Measurements from ENCODE around the gene SLX4IP.

The SLX4IP gene

GRCh38 chr20:10670501-10671220, 235.6 kb downstream of the SLX4IP start:
- DNase-seq: no peak

GRCh38 chr20:10671221-10671918, 236.3 kb downstream of the SLX4IP start:
- DNase-seq: peak; percentile 95

GRCh38 chr20:10671919-10672623, 237.0 kb downstream of the SLX4IP start:
- DNase-seq: peak; percentile 64

- peak; percentile 51 for DNase-seq
Observed at GRCh38 chr20:10672624-10673127, 237.6 kb downstream of the SLX4IP start.

- DNase-seq: peak; percentile 64
Observed at GRCh38 chr20:10673176-10673841, 238.2 kb downstream of the SLX4IP start.

GRCh38 chr20:10673842-10674683, 239.0 kb downstream of the SLX4IP start, which contains the start of gene JAG1:
Gene JAG1, minus strand, starts transcription at chr20:10673999. Its CDS starts 469 bp downstream, at chr20:10673530.
- peak; percentile 96 for DNase-seq

GRCh38 chr20:10674684-10675449, 239.8 kb downstream of the SLX4IP start:
- peak; percentile 79 for DNase-seq

- no peak for DNase-seq
Observed at GRCh38 chr20:10675450-10675848, 240.3 kb downstream of the SLX4IP start.

- no peak for DNase-seq
Observed at GRCh38 chr20:10676518-10676917, 241.4 kb downstream of the SLX4IP start.
